ENCODE data around the gene EIF3I. TPM values are rescaled to one million over a fixed set of nuclear protein-coding genes. Genes with fewer than 3 reads are reported as not detected.
"Not testable (repeated sequence)": the region's sequence is repeated elsewhere in the genome, so short reads cannot be mapped to it uniquely, and the experiment has no call there.

EIF3I gene
- total RNA-seq, 1 experiment from 2014 or later, result 259 TPM

- H3K27me3 Mint-ChIP-seq (ENCODE audit: insufficient read depth, unreplicated experiment), result no peaks in the 10 kb centered on the region
- intact Hi-C loops (cut with micrococcal nuclease), result no loop called here
- no peaks in the 10 kb centered on the region for H3K9me3 Mint-ChIP-seq (ENCODE audit: unreplicated experiment)
- no peak for TF ChIP-seq CTCF (IDR thresholded peaks at IDR 0.05; ENCODE audit: unreplicated experiment)
- H3K36me3 Mint-ChIP-seq (ENCODE audit: insufficient read depth, unreplicated experiment), result no peaks in the 10 kb centered on the region
- DNase-seq (ENCODE audit: unreplicated experiment), result no peak
- H3K4me3 Mint-ChIP-seq (ENCODE audit: unreplicated experiment), result no peak overlapping the region
- no TSS peak for BruUV-seq (replicated peaks)
- ChIA-PET CTCF (no interaction called here), POLR2A (no interaction called here)
- H3K4me1 Mint-ChIP-seq (ENCODE audit: insufficient read depth, unreplicated experiment), result no peaks in the 10 kb centered on the region
- H3K27ac Mint-ChIP-seq (ENCODE audit: low read depth, unreplicated experiment), result no peak overlapping the region
Measured at GRCh38 chr1:32256473-32257226, 34.4 kb downstream of the EIF3I start.

GRCh38 chr1:32257227-32257508 is 35.0 kb downstream of the EIF3I start:
- ChIA-PET POLR2A (no interaction called here), CTCF (interaction anchor here (1.0 kb wide), 1 partner anchor 41 kb away, joined by 3 read pairs; no protein-coding TSS in a partner anchor)
- H3K27me3 Mint-ChIP-seq (ENCODE audit: insufficient read depth, unreplicated experiment), result no peaks in the 10 kb centered on the region
- intact Hi-C loops (cut with micrococcal nuclease), result no loop called here
- no peak for DNase-seq (ENCODE audit: unreplicated experiment)
- H3K4me1 Mint-ChIP-seq (ENCODE audit: insufficient read depth, unreplicated experiment), result no peaks in the 10 kb centered on the region
- BruUV-seq (replicated peaks), result no TSS peak
- H3K27ac Mint-ChIP-seq (ENCODE audit: low read depth, unreplicated experiment), result no peak overlapping the region
- no peak overlapping the region for H3K4me3 Mint-ChIP-seq (ENCODE audit: unreplicated experiment)
- no peak for TF ChIP-seq CTCF (IDR thresholded peaks at IDR 0.05; ENCODE audit: unreplicated experiment)
- H3K36me3 Mint-ChIP-seq (ENCODE audit: insufficient read depth, unreplicated experiment), result no peaks in the 10 kb centered on the region
- no peaks in the 10 kb centered on the region for H3K9me3 Mint-ChIP-seq (ENCODE audit: unreplicated experiment)

GRCh38 chr1:32263236-32263593 is 41.0 kb downstream of the EIF3I start:
- H3K36me3 Mint-ChIP-seq (ENCODE audit: insufficient read depth, unreplicated experiment); H3K4me3 Mint-ChIP-seq (ENCODE audit: unreplicated experiment); H3K27ac Mint-ChIP-seq (ENCODE audit: low read depth, unreplicated experiment); BruUV-seq (replicated peaks); CTCF ChIA-PET; DNase-seq (ENCODE audit: unreplicated experiment); intact Hi-C loops (cut with micrococcal nuclease); H3K9me3 Mint-ChIP-seq (ENCODE audit: unreplicated experiment); H3K4me1 Mint-ChIP-seq (ENCODE audit: insufficient read depth, unreplicated experiment); POLR2A ChIA-PET; H3K27me3 Mint-ChIP-seq (ENCODE audit: insufficient read depth, unreplicated experiment): not testable (repeated sequence)

GRCh38 chr1:32263744-32264143 is 41.5 kb downstream of the EIF3I start:
- no peaks in the 10 kb centered on the region for H3K27me3 Mint-ChIP-seq (ENCODE audit: insufficient read depth, unreplicated experiment)
- POLR2A ChIA-PET, result no interaction called here
- no peaks in the 10 kb centered on the region for H3K9me3 Mint-ChIP-seq (ENCODE audit: unreplicated experiment)

More at GRCh38 chr1:32263744-32264143, 41.5 kb downstream of the EIF3I start:
- BruUV-seq (replicated peaks), result no TSS peak
- DNase-seq (ENCODE audit: unreplicated experiment), result no peak
- intact Hi-C loops (cut with micrococcal nuclease), result no loop called here
- CTCF ChIA-PET, result no interaction called here
- Mint-ChIP-seq H3K4me3 (ENCODE audit: unreplicated experiment) (no peak overlapping the region), H3K4me1 (ENCODE audit: insufficient read depth, unreplicated experiment) (no peaks in the 10 kb centered on the region), H3K27ac (ENCODE audit: low read depth, unreplicated experiment) (no peak overlapping the region), H3K36me3 (ENCODE audit: insufficient read depth, unreplicated experiment) (no peaks in the 10 kb centered on the region)
- TF ChIP-seq CTCF (IDR thresholded peaks at IDR 0.05; ENCODE audit: unreplicated experiment), result no peak

All from MCF 10A (cell line).